Endothelial cell of umbilical vein (primary cell): ENCODE results near the gene MTSS2. TPM values are rescaled to one million over a fixed set of nuclear protein-coding genes. Genes with fewer than 3 reads are reported as not detected.

Experiments
- BruUV-seq: library from RNA; stranded (reverse); fragments of 400-500 nt; replicated peaks from 2 replicates; lab custom pipeline; 2021; lab: Mats Ljungman, UMichigan
- CTCF ChIA-PET: fragments of 300-600, 350-600 bp; sonication (Branson Sonifier 250); formaldehyde crosslinking; loops from one replicate; lab custom pipeline; 2021; ENCODE audit warnings: antibody characterized with exemption, inconsistent platforms; lab: Charles Lee
- POLR2A ChIA-PET: fragments of 300-600, 350-600 bp; sonication (Branson Sonifier 250); formaldehyde crosslinking; loops from one replicate; lab custom pipeline; 2021; ENCODE audit warnings: antibody characterized with exemption, inconsistent platforms; lab: Charles Lee
- DNase-seq: peaks from one replicate; pipeline ENCODE4 v3.0.0-alpha.2; 2011; ENCODE audit warnings: low read depth, low spot score
- FAIRE-seq: peaks from 2 replicates; lab custom pipeline; 2011; peaks lifted over from hg19 to GRCh38; lab: Jason Lieb, UNC
- H2AFZ ChIP-seq: 2 replicates; pipeline ENCODE4 v1.6.0; 2012; ENCODE audit warnings: low read depth, low read length, control low read depth, inconsistent platforms
- H3K27ac ChIP-seq: 2 replicates; pipeline ENCODE4 v1.5.1; 2011; ENCODE audit warnings: low read depth, mild to moderate bottlenecking, control low read depth, low read length, moderate library complexity; ENCODE audit not compliant: insufficient read depth
- H3K27me3 ChIP-seq, 2 experiments: 2 replicates each; pipeline versions ENCODE4 v1.6.0 to v1.6.1; 2011; ENCODE audit warnings: low read length in 2 of 2, mixed read lengths in 1 of 2; ENCODE audit not compliant: control insufficient read depth in 2 of 2, insufficient read depth in 2 of 2
- H3K36me3 ChIP-seq, 2 experiments: 2 replicates in 1 of 2; 3 replicates in 1 of 2; pipeline ENCODE4 v1.5.1; 2011; ENCODE audit warnings: low read length in 2 of 2, mild to moderate bottlenecking in 1 of 2, moderate library complexity in 1 of 2; ENCODE audit not compliant: control insufficient read depth in 2 of 2, insufficient read depth in 2 of 2; ENCODE audit errors: extremely low read depth in 1 of 2
- H3K4me1 ChIP-seq: 3 replicates; pipeline ENCODE4 v1.5.1; 2011; ENCODE audit warnings: mild to moderate bottlenecking, low read length; ENCODE audit not compliant: control insufficient read depth, insufficient read depth; ENCODE audit errors: extremely low read depth
- H3K4me2 ChIP-seq: 2 replicates; pipeline ENCODE4 v1.6.1; 2011; ENCODE audit warnings: low read length, control low read depth, mixed read lengths; ENCODE audit not compliant: insufficient read depth
- H3K4me3 ChIP-seq, 3 experiments: fragments of 200-600 bp in 1 of 3; sonication (generic), shearing (Covaris generic) in 1 of 3; replicated peaks in 1 of 3; 2 replicates each; pipeline ENCODE4 v1.5.1; 2011 to 2016; ENCODE audit warnings: control low read depth in 3 of 3, low read length in 3 of 3, mild to moderate bottlenecking in 2 of 3, inconsistent platforms in 1 of 3, low read depth in 1 of 3, moderate library complexity in 1 of 3; ENCODE audit not compliant: insufficient read depth in 1 of 3
- H3K79me2 ChIP-seq: 2 replicates; pipeline ENCODE4 v1.6.0; 2012; ENCODE audit warnings: low read length, inconsistent platforms; ENCODE audit not compliant: control insufficient read depth, insufficient read depth
- H3K9ac ChIP-seq: replicated peaks from 2 replicates; pipeline ENCODE3; 2011; ENCODE audit warnings: low read length, control low read depth; ENCODE audit not compliant: insufficient read depth; ENCODE audit errors: extremely low read depth
- H3K9me1 ChIP-seq: replicated peaks from 3 replicates; pipeline ENCODE4 v1.6.0; 2011; ENCODE audit warnings: mild to moderate bottlenecking, low read length; ENCODE audit not compliant: control insufficient read depth, insufficient read depth; ENCODE audit errors: extremely low read depth
- H3K9me3 ChIP-seq: replicated peaks from 2 replicates; pipeline ENCODE4 v1.5.1; 2012; ENCODE audit warnings: low read length, inconsistent platforms; ENCODE audit not compliant: control insufficient read depth, insufficient read depth
- H4K20me1 ChIP-seq: replicated peaks from 2 replicates; pipeline ENCODE3; 2011; ENCODE audit warnings: mild to moderate bottlenecking, low read length; ENCODE audit not compliant: control insufficient read depth, insufficient read depth; ENCODE audit errors: extremely low read depth
- FOS ChIP-seq: IDR thresholded peaks from 2 replicates; pipeline ENCODE4 v1.6.1; 2011; ENCODE audit warnings: mild to moderate bottlenecking, low read length, moderate library complexity, borderline replicate concordance; ENCODE audit not compliant: insufficient read depth
- GATA2 ChIP-seq: IDR thresholded peaks from 2 replicates; pipeline ENCODE4 v1.7.0; 2011; ENCODE audit warnings: low read depth, mild to moderate bottlenecking, moderate library complexity, mixed read lengths, low read length; ENCODE audit not compliant: insufficient read length, insufficient read depth
- MAX ChIP-seq: IDR thresholded peaks from 2 replicates; pipeline ENCODE4 v1.6.1; 2011; ENCODE audit not compliant: insufficient read depth, insufficient read length
- POLR2AphosphoS5 ChIP-seq: IDR thresholded peaks from 2 replicates; pipeline ENCODE4 v1.6.1; 2012; ENCODE audit warnings: low read depth, mild to moderate bottlenecking, control low read depth, low read length, moderate library complexity; ENCODE audit not compliant: insufficient read depth
- dilution Hi-C: fragments of 300-500 bp; cut with MboI; formaldehyde crosslinking; loops from one replicate; pipeline ENCODE4 v1.15.0; 2019; ENCODE audit warnings: low sequenced_read_pairs; ENCODE audit not compliant: extremely low pct_ligation_motif_present
- intact Hi-C: fragments of 100-400 bp; cut with micrococcal nuclease; formaldehyde crosslinking; loops from one replicate; pipeline ENCODE4 v1.10.0; 2022
- polyA plus RNA-seq, 4 experiments: library from polyadenylated mRNA; depleted of rRNA in 3 of 4; stranded (reverse) in 3 of 4; unstranded in 1 of 4; fragments of >200 nt; gene quantifications; 2 replicates each; pipeline versions ENCODE4 v1.2.1 to v1.2.3, GENCODE V29; 2011 to 2012; ENCODE audit warnings: missing spikeins in 1 of 4
- total RNA-seq: library from RNA; stranded (reverse); gene quantifications from 2 replicates; pipeline ENCODE4 v1.2.3, GENCODE V29; 2021

MTSS2 gene
- total and polyA plus RNA-seq, 2 donors (not counting 3 experiments of a cell fraction or from before 2014, with no cell fraction given), result 38.4 to 42.3 TPM

DNA sequence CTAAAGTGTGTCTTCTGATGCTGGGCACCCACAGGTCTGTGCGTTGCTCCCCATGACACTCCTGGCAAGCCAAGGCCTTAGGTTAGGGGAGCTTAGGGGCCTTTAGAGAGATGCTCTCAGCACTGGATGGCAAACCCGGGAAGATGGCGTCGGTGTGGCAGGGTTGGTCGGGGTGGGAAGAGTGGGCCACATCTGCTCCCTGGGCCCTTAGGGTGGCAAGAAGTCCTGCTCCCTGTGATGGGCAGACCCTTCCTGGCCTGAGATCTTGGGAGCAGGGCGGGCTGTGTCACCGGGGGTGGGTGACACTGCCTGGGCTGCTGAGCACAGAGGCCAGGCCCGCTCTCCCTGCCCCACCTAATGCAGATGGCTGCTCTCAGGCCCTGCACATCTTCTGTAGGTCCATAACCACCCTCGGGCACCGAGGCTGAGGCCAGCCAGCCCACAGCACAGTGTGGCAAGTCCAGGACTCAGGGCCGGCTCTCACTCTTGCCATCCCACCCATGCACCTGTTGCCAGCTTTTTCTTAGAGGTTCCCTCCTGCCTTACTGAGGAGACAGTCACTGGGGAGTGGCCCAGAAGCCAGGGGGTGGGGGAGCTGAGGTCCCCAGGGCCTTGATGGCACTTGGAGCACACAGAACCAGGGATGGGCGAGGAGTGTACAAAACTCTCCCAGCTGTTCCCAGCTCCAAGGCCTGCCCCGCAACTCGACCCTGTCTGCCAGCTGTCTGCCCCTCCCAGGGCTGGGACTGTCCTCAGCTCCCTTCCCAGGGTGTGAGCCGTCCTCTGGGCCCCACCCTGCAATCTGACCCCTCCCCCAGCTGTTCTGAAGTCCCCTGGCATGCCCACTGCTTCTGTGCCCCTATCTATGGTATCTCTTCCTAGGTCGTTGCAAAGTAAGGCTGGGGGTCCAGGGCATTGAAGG is 4.4 kb upstream of the MTSS2 start:
- ChIA-PET CTCF (interaction anchor here (1.0 kb wide), 1 partner anchor 48 kb away, joined by 3 read pairs; no protein-coding TSS in a partner anchor), POLR2A (no interaction called here)
- Histone ChIP-seq H2AFZ (no peak overlapping the region), H3K27ac (no peak overlapping the region), H3K9me1 (no peaks in the 10 kb centered on the region), H4K20me1 (no peaks in the 10 kb centered on the region), H3K36me3 (no peaks in the 10 kb centered on the region), H3K4me1 (peaks cover 31% of the 10 kb centered on the region), H3K27me3 (no peaks in the 10 kb centered on the region), H3K4me2 (no peak overlapping the region), H3K4me3 (no peak overlapping the region), H3K79me2 (peaks cover 2% of the 10 kb centered on the region), H3K9ac (no peak overlapping the region), H3K9me3 (no peaks in the 10 kb centered on the region)
- no peak for TF ChIP-seq MAX
- TF ChIP-seq GATA2, result no peak
- no peak for TF ChIP-seq POLR2AphosphoS5
- no peak for TF ChIP-seq FOS
- no TSS peak for BruUV-seq
- DNase-seq, result no peak
- dilution Hi-C loops (no loop called here), intact Hi-C loops (loop anchor here (2.0 to 5.0 kb wide), 2 partner anchors 17 to 1503 kb away; partner anchors contain the start of gene SNTB2)
- no peak for FAIRE-seq
